Ovary (tissue), 9 donors: ENCODE data around the gene PAX9. TPM values are rescaled to one million over a fixed set of nuclear protein-coding genes. Genes with fewer than 3 reads are reported as not detected.

Experiments
- DNase-seq, 5 donors: peaks; one replicate each; pipeline ENCODE4 v3.0.0-alpha.2; 2019 to 2020
- H3K27ac ChIP-seq, 2 donors: fragments of 200-600 bp; one replicate each; pipeline versions ENCODE4 v1.5.1 to v1.8.0; 2019 to 2022
- H3K27me3 ChIP-seq: fragments of 200-600 bp; one replicate; pipeline ENCODE4 v1.8.0; 2022
- H3K36me3 ChIP-seq: fragments of 200-600 bp; sonication (generic); one replicate; pipeline ENCODE4 v1.5.1; 2019
- H3K4me1 ChIP-seq: one replicate; pipeline ENCODE4 v1.8.1; 2013; ENCODE audit warnings: mild to moderate bottlenecking, moderate library complexity; ENCODE audit not compliant: insufficient read depth
- H3K4me3 ChIP-seq: fragments of 200-600 bp; sonication (generic); one replicate; pipeline ENCODE4 v1.5.1; 2017
- H3K9me3 ChIP-seq, 2 donors: fragments of 200-600 bp in 1 of 2; sonication (generic) in 1 of 2; one replicate each; pipeline versions ENCODE4 v1.5.1 to v1.8.1; 2013 to 2019; ENCODE audit warnings: mild to moderate bottlenecking in 1 of 2, moderate library complexity in 1 of 2
- CTCF ChIP-seq, 3 donors: fragments of 450-650 bp in 2 of 3; fragments of 200-600 bp in 1 of 3; IDR thresholded peaks; one replicate each; pipeline versions ENCODE4 v1.5.1 to v1.8.0; 2016 to 2022; ENCODE audit warnings: antibody characterized with exemption in 3 of 3, mild to moderate bottlenecking in 1 of 3
- EP300 ChIP-seq: sonication (generic); formaldehyde crosslinking; IDR thresholded peaks from one replicate; pipeline ENCODE4 v1.6.1; 2017; ENCODE audit warnings: antibody characterized with exemption
- POLR2A ChIP-seq: fragments of 450-650 bp; IDR thresholded peaks from one replicate; pipeline ENCODE4 v1.6.1; 2017; ENCODE audit warnings: antibody characterized with exemption, mild to moderate bottlenecking, moderate library complexity
- WGBS, 3 donors: extraction: QIAGEN DNeasy Blood & Tissue Kit in 1 of 3; methylation state at CpG; one replicate each; pipeline versions ENCODE4 v1.1.5 to v1.1.7; 2013 to 2017; 5-methylcytosine and 5-hydroxymethylcytosine counted together
- intact Hi-C, 4 donors: fragments of 100-400 bp; cut with DNase I; formaldehyde crosslinking; loops; one replicate each; pipeline versions ENCODE4 v1.11.0 to v1.15.1; 2022 to 2023
- polyA plus RNA-seq, 2 donors: library from polyadenylated mRNA; stranded (reverse); fragments of 200-250 nt in 1 of 2; fragments of 350-450 nt in 1 of 2; fragmentation: Illumina TruSeq in 1 of 2; extraction: RNeasy Lipid Tissue Mini Kit (QIAGEN cat#74804) in 1 of 2; gene quantifications; one replicate each; pipeline ENCODE4 v1.2.3, GENCODE V29; 2013 to 2014
- total RNA-seq, 7 donors: library from RNA; depleted of rRNA in 2 of 7; stranded (reverse); fragments of >200 nt in 2 of 7; fragmentation: NEBNext Ultra II Directional in 3 of 7; extraction: Animal tissue kit (Norgen Biotek cat#: 25700) in 3 of 7; gene quantifications; one replicate each; pipeline versions ENCODE4 v1.1.0 to v1.2.4, GENCODE V29; 2016 to 2023
- donor health status: DM: no; HTN: no; CAD: no; lungs with moderate emphysema.
- donor health status: DM: no; HTN: no; CAD: no.
- donor health status: Bipolar disorder and iron deficiency.
- donor health status: DM: yes; HTN: yes; CAD: no.
- donor health status: DM: no; HTN: no; CAD: no.
- donor health status: DM: yes; HTN: yes; CAD: no.

The PAX9 gene
- total and polyA plus RNA-seq, 9 donors = 0.03 to 0.04 TPM; not detected in 7

DNA sequence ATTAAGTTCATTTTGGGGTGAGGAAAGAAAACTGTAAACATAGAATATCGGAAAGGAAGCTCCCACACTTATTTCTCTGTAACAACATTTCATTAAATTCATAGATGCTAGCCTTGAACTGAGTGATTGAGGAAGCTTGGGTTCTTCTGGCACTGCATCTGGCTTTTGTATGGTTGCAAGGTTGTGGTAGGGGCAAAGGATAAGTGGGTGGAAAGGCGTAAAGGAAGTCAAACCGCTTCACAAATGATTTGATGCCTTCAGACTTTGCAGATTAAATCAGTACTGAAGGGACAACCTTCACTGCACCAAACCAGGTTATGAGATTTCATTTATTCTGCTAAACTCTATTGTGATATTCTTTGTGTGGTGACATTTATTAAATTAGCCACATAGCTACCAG, 28.1 kb upstream of the PAX9 start:
- no peak overlapping the region for H3K27ac ChIP-seq
- no peak for TF ChIP-seq CTCF (IDR thresholded peaks at IDR 0.05)
- no peak for TF ChIP-seq EP300
- no peak for TF ChIP-seq POLR2A
- no peak for DNase-seq
- no peaks in the 10 kb centered on the region for H3K27me3 ChIP-seq
- WGBS, 3 donors = 38 to 71% (median 47%) methylated on average over 3 of the region's 3 CpGs
- intact Hi-C loops = no loop called here
- no peaks in the 10 kb centered on the region for H3K36me3 ChIP-seq
- no peaks in the 10 kb centered on the region for H3K9me3 ChIP-seq
- H3K4me3 ChIP-seq = no peak overlapping the region
- no peaks in the 10 kb centered on the region for H3K4me1 ChIP-seq

DNA sequence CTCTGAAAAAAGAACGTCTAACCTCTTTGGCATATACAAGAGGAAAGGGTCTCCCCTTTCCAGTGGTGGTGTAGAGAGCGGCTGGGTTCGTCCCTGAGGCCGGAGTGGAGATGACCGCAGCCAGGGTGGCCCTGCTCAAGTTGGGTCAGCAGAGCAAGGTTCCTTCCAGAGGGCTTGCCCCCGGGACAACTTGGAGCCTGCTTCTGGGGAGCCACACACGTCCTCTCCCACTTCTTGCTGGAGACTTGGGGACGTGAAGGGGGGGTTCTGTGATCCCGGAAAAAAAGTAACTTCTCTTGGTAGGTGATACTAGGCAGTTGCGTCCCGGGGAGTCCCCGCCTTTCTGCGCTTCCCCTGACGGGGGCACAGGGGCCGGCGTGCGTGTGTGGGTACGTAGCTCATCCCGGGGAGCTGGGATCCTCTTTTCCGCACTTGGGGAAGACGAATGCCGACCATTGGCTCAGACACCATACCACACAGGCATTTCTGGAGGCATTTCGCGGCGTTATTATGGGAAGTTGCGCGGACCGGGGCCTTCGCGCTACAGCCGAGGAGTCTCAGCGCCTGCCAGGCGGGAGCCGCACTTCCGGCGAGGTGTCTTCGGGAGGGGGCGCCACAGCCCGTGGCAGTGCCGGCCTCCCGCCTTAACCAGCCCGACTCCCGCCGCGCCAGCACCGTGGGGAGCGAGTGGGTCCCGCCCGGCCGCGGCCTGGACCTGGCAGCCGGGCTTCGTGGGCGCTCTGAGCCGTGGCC, 14.8 kb upstream of the PAX9 start:
- Histone ChIP-seq H3K27me3 (no peaks in the 10 kb centered on the region), H3K27ac (no peak overlapping the region), H3K9me3 (no peaks in the 10 kb centered on the region), H3K36me3 (no peaks in the 10 kb centered on the region), H3K4me3 (no peak overlapping the region), H3K4me1 (peaks cover 2% of the 10 kb centered on the region)
- TF ChIP-seq EP300 (no peak), POLR2A (no peak), CTCF (IDR thresholded peaks at IDR 0.05) (no peak)
- intact Hi-C loops = no loop called here
- no peak for DNase-seq
- 1 to 5% (median 3%) methylated on average over 32 to 55 of the region's 55 CpGs for WGBS, 3 donors

DNA sequence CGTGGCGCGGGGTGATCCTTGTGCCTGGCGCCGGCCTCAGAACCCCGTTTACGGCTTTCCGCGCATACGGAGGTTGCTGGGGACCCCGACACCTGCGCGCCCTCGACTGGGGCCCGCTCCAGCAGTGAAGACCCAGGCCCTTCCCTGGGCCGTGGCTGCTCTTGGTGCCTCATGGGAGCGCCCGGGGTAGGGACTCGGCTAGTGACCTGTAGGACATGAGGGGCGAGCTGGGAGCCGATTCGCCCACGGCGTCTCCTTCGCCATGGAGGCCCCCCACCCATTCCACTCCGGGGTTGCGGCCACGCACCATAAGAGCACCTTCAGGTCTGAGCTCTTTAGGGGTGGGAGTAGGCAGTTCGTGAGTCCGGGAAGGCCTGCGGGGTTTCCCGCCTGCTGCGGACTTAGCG, 14.2 kb upstream of the PAX9 start:
- H3K4me3 ChIP-seq = no peak overlapping the region
- DNase-seq = no peak
- H3K36me3 ChIP-seq = no peaks in the 10 kb centered on the region
- H3K9me3 ChIP-seq = no peaks in the 10 kb centered on the region
- intact Hi-C loops = no loop called here
- H3K27ac ChIP-seq = no peak overlapping the region
- WGBS, 3 donors = 1 to 2% (median 2%) methylated on average over 25 to 34 of the region's 34 CpGs
- no peaks in the 10 kb centered on the region for H3K27me3 ChIP-seq
- TF ChIP-seq EP300 = no peak
- no peak for TF ChIP-seq POLR2A
- no peak for TF ChIP-seq CTCF (IDR thresholded peaks at IDR 0.05)
- H3K4me1 ChIP-seq = peaks cover 2% of the 10 kb centered on the region

GRCh38 chr14:36647824-36648753, 13.6 kb upstream of the PAX9 start:
- no peaks in the 10 kb centered on the region for H3K9me3 ChIP-seq
- 3% methylated on average over 61 to 62 of the region's 62 CpGs for WGBS, 3 donors
- H3K36me3 ChIP-seq = no peaks in the 10 kb centered on the region
- no peaks in the 10 kb centered on the region for H3K27me3 ChIP-seq
- DNase-seq = no peak
- TF ChIP-seq EP300 = no peak
- no peak for TF ChIP-seq CTCF (IDR thresholded peaks at IDR 0.05)
- no peak for TF ChIP-seq POLR2A
- no peak overlapping the region for H3K4me3 ChIP-seq
- intact Hi-C loops = no loop called here
- no peak overlapping the region for H3K27ac ChIP-seq
- H3K4me1 ChIP-seq = peaks cover 2% of the 10 kb centered on the region
